ENCODE data around the gene NINL. TPM values are rescaled to one million over a fixed set of nuclear protein-coding genes. Genes with fewer than 3 reads are reported as not detected.
A peak's percentile ranks its signal among the peaks of the same experiment; 100 is the strongest.

The NINL gene
- total RNA-seq, 1 experiment from 2014 or later: 7.2 TPM

GRCh38 chr20:25454153-25454900, 131.0 kb downstream of the NINL start (continued):
- TF ChIP-seq ZBTB33 (IDR thresholded peaks at IDR 0.05; ENCODE audit: extremely low read depth, insufficient replicate concordance, low read length) (no peak), ATF3 (IDR thresholded peaks at IDR 0.05) (no peak), FOSL1 (IDR thresholded peaks at IDR 0.05; ENCODE audit: low read depth) (no peak), POLR2A (IDR thresholded peaks at IDR 0.05; ENCODE audit: borderline replicate concordance, extremely low read depth, insufficient read depth, insufficient read length) (no peak), SP1 (IDR thresholded peaks at IDR 0.05; ENCODE audit: low read depth) (no peak), TCF7L2 (IDR thresholded peaks at IDR 0.05; ENCODE audit: borderline replicate concordance, extremely low read depth, insufficient read depth, insufficient read length) (no peak), POLR2AphosphoS5 (IDR thresholded peaks at IDR 0.05; ENCODE audit: low read depth, low read length) (no peak), SRF (IDR thresholded peaks at IDR 0.05; ENCODE audit: low read depth) (no peak), ZNF274 (IDR thresholded peaks at IDR 0.05; ENCODE audit: low read depth, low read length) (no peak), EGR1 (IDR thresholded peaks at IDR 0.05; ENCODE audit: low read depth) (no peak)

- no peak overlapping the region for H3K9ac ChIP-seq (ENCODE audit: low read length)
- H3K9me2 ChIP-seq (ENCODE audit: insufficient read depth): no peaks in the 10 kb centered on the region
- intact Hi-C loops (cut with micrococcal nuclease): no loop called here
- DNase-seq (ENCODE audit: low read depth, low spot score): no peak
- H3K4me3 ChIP-seq (replicated peaks in 1 of 2; ENCODE audit: low read depth in 1 of 2, low read length in 2 of 2): no peak overlapping the region
- no peak overlapping the region for H3K27ac ChIP-seq (ENCODE audit: low read depth, low read length)
- ChIA-PET RAD21 (ENCODE audit: low non-redundant PET in 1 of 2, low total read pairs in 2 of 2, uncharacterized antibody in 2 of 2, unreplicated experiment in 2 of 2) (no interaction called here), POLR2A (no interaction called here), CTCF (no interaction called here)
- no peak overlapping the region for H2AFZ ChIP-seq (ENCODE audit: low read depth, low read length, poor library complexity, severe bottlenecking)
- peak; percentile 30; the same call in 1 of the 2 replicates for ATAC-seq
- H3K4me1 ChIP-seq (ENCODE audit: control insufficient read depth in 1 of 2, insufficient read depth in 2 of 2, low read length in 2 of 2): peaks cover 4 to 6% of the 10 kb centered on the region in 2 experiments; a peak in 3 of 4 replicates
- no peaks in the 10 kb centered on the region for H3K9me3 ChIP-seq (ENCODE audit: control insufficient read depth in 1 of 2, insufficient read depth in 1 of 2, low read depth in 1 of 2, low read length in 2 of 2)
- no peak overlapping the region for H3K4me2 ChIP-seq (ENCODE audit: low read length)
- peaks cover 0 to 2% of the 10 kb centered on the region in 2 experiments; a peak in 2 of 4 replicates for H3K36me3 ChIP-seq (ENCODE audit: control insufficient read depth in 1 of 2, insufficient read depth in 2 of 2, low read length in 2 of 2)
- no peaks in the 10 kb centered on the region for H3K79me2 ChIP-seq (ENCODE audit: insufficient read depth, low read length)
- no peaks in the 10 kb centered on the region for H4K20me1 ChIP-seq (ENCODE audit: insufficient read depth)
- no TSS peak for BruUV-seq (replicated peaks)
- H3K27me3 ChIP-seq (ENCODE audit: insufficient read depth, low read length): no peaks in the 10 kb centered on the region
- TF ChIP-seq REST (IDR thresholded peaks at IDR 0.05; ENCODE audit: low read depth) (no peak), POLR2AphosphoS5 (IDR thresholded peaks at IDR 0.05; ENCODE audit: low read depth, low read length) (no peak), RAD21 (IDR thresholded peaks at IDR 0.05; ENCODE audit: low read depth) (no peak), EGR1 (IDR thresholded peaks at IDR 0.05; ENCODE audit: low read depth) (no peak), MAX (IDR thresholded peaks at IDR 0.05) (no peak), ELF1 (IDR thresholded peaks at IDR 0.05; ENCODE audit: borderline replicate concordance, low read depth) (no peak), EZH2phosphoT487 (IDR thresholded peaks at IDR 0.05; ENCODE audit: borderline replicate concordance) (no peak), EZH2 (IDR thresholded peaks at IDR 0.05) (no peak), SP1 (IDR thresholded peaks at IDR 0.05; ENCODE audit: low read depth) (no peak), ZFX (IDR thresholded peaks at IDR 0.05) (no peak)
These were observed 132.1 kb downstream of the NINL start for GRCh38 chr20:25453035-25453810.
